NT2/D1 (cell line): ENCODE measurements around the gene AFDN.

Experiments used
- YY1 ChIP-seq: IDR thresholded peaks from 2 replicates; pipeline ENCODE4 v1.6.1; 2011; ENCODE audit not compliant: insufficient read length, insufficient read depth
- ZNF274 ChIP-seq: IDR thresholded peaks from 2 replicates; pipeline ENCODE4 v1.6.1; 2011; ENCODE audit warnings: mild to moderate bottlenecking, low read depth, low read length

DNA sequence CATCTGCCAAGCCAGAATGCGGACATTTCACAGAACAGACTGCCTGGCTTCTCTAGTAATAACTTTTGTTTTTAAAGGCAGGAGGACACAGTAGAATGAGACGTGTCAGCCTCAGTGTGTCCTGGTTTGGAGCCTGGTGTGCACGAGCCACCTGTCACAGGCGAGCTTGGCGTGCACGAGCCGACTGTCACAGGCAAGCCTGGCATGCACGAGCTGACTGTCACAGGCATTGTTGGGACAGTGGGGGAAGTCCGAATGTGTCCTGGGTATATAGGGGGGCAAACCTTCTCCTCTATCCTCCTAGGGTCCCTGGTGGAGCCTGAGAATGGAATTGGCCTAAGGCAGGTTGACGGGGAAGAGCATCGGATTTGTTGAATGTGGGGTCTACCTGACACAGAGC lies 178.2 kb downstream of the AFDN start:
- no peak for TF ChIP-seq YY1
- TF ChIP-seq ZNF274: no peak
